Breast epithelium (tissue), 3 donors: ENCODE results near the gene MESD.

Experiments
- CTCF ChIP-seq, 3 donors: fragments of 450-650 bp; IDR thresholded peaks; one replicate each; pipeline ENCODE4 v1.5.1; 2016 to 2017; ENCODE audit warnings: antibody characterized with exemption in 3 of 3, mild to moderate bottlenecking in 3 of 3, moderate library complexity in 3 of 3
- POLR2A ChIP-seq: fragments of 450-650 bp; IDR thresholded peaks from one replicate; pipeline ENCODE4 v1.6.1; 2016; ENCODE audit warnings: antibody characterized with exemption, mild to moderate bottlenecking, moderate library complexity
- POLR2AphosphoS5 ChIP-seq, 3 donors: sonication (generic); formaldehyde crosslinking; IDR thresholded peaks; one replicate each; pipeline ENCODE4 v1.6.1; 2017; ENCODE audit warnings: antibody characterized with exemption in 3 of 3

GRCh38 chr15:80958818-80959495 is 30.7 kb downstream of the MESD start:
- TF ChIP-seq POLR2A (no peak), CTCF (IDR thresholded peaks at IDR 0.05) (no peak), POLR2AphosphoS5 (IDR thresholded peaks at IDR 0.05) (no peak)
